GM19043 (cell line): ENCODE results near the gene TMEM191C.
"Not testable (repeated sequence)": the region's sequence is repeated elsewhere in the genome, so short reads cannot be mapped to it uniquely, and the experiment has no call there.

Source experiments
- ATAC-seq: cut with Tn5 transposase; IDR thresholded peaks from one replicate; pipeline ENCODE4 v1.9.1; 2021; ENCODE audit warnings: low read depth; ENCODE audit not compliant: unreplicated experiment

Gene TMEM191C

DNA sequence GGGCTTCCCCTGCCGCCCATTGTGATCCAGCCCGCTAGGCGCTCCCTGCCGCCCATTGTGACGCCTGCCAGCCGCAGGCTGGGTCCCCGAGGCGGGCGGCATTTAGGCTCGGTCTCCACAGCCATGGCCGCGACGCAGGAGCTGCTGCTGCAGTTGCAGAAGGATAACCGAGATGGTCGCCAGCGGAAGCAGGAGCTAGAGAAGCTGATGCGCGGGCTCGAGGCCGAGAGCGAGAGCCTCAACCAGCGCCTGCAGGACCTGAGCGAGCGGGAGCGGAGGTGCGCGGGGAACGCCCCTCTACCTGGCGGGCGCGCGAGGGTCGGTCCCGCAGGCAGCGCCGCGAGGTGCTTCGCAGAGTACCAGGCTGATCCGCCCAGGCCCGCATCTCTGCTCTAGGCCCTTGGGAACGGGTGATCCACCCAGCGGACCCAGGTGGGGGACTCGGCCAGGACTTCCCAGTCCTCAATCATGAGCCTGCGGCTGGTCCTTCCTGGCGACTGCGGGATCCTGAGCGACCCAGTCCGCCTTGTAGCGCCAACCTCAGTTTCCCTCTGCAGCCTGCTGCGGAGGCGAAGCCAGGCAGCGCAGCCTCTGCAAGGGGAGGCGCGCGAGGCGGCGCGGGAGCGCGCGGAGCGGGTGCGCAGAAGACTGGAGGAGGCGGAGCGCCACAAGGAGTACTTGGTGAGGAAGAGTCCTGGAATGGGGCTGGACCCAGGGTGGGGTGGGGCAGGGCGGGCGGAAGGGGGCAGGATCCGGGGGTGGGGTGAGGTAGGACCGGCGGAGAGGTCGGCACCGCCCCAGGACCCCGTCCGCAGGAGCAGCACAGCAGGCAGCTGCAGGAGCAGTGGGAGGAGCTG lies at the start of gene TMEM191C:
TSS of gene TMEM191C (plus strand) at position 51 of the 857 bp plus-strand sequence. CDS start at position 124, 73 bp downstream.
- not testable (repeated sequence) for ATAC-seq

DNA sequence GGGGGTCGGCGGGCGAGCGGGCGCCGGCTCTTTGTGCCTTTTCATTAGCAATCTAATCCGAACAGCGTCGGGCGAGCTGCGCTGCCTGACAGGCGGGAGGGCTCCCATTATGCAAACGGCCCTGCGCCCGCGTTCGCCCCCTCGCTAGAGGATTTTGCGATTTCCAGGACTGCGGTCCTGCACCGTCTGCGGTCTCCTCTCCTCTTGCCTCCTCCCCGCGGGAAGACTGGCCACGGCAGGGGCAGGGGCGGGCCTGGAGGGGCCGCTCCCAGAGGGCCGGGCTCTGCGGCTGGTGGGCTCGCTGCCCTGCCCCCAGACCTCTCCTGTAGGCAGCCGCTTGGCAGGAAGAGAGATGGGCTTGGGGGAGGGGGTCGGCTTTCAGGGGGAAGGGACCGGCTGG lies 49.3 kb upstream of the TMEM191C start:
- peak; percentile 8 for ATAC-seq

DNA sequence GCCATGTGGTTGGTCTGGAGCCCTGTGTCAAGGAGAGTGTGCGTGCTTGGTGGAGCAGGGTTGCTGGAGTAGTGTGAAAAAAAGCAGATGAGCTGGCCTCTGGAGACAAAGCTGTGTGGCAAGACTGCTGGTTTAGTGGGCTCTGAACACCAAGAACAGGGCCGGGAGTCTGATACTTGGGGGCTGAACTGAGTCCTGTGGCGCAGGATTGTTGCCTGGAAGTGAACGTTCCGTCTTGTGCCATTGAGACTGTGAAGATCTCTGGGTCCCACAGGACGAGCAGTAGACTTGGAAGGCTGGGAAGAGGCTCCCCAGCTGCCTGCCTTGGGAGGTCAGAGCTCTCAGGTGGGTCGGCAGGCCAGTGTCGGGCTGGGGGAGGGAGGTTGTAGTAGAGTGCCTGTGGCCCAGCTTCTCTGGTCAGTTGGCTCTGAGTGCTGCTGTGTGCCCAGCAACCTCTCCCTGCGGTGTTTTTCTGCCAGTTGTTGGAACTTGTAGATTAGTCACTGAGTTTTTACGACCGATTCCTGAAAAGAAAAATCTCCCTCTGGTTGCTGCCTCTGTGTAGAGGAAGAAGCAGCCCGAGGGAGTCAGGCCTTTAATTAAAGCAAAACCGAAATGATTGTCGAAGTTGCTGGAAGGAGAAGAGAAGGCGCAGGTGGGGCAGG lies 48.1 kb upstream of the TMEM191C start:
- ATAC-seq, result not testable (repeated sequence)

GRCh38 chr22:21420180-21420763 lies 46.9 kb upstream of the TMEM191C start:
- ATAC-seq, result not testable (repeated sequence)

GRCh38 chr22:21424084-21424709 lies 43.0 kb upstream of the TMEM191C start:
- not testable (repeated sequence) for ATAC-seq

GRCh38 chr22:21434378-21435233 lies 32.6 kb upstream of the TMEM191C start:
- not testable (repeated sequence) for ATAC-seq

GRCh38 chr22:21435998-21436810 lies 31.0 kb upstream of the TMEM191C start:
- ATAC-seq, result not testable (repeated sequence)

DNA sequence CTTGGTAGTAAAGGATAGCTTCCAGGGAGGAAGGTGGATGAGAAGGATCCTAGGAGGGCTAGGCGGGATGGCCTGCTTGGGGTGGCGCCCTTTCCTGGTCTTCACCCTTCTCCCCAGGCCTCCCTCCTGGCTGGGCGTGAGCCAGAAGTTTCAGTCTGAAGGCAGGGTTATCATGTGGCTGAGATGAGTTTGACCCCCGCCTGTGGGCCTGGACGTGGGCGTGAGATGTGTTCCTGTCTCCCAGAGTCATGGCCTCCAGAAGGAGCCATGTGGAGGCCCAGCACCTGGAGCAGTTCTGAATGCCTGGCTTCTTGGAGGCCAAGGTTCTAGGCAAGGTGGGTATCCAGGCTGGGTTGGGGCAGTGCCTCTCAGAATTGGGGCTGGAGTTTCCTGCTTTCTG lies 29.2 kb upstream of the TMEM191C start:
- not testable (repeated sequence) for ATAC-seq

DNA sequence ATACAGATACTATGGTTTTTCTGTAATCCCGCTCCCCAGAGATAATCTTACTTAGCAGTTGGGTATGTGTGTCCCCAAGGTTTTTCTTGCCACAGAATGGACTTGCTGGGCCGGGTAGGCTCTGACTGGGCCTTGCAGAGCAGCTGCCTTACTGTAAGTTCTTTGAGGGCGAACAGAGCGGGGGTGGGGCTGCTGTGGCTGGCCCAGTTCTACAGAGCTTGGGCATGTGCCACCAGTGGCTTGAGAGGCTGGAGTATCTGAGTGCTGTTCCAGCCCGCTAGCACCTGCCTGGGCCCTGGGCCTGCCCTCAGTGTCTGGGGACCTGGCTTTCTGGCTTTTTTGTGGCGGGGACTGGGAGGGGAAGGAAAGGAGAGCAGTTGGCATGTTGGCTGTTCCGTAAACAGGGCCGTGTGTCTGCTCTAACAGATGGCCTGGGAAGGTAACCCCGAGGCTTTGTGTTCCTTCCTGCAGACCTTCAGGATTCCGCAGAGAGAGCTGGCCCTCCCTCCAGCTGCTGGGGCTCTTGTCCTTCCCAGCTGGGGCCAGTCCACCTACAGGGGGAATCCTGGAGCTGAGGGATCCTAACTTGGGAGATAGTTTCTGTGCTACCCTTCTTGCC lies 27.1 kb upstream of the TMEM191C start:
- not testable (repeated sequence) for ATAC-seq

DNA sequence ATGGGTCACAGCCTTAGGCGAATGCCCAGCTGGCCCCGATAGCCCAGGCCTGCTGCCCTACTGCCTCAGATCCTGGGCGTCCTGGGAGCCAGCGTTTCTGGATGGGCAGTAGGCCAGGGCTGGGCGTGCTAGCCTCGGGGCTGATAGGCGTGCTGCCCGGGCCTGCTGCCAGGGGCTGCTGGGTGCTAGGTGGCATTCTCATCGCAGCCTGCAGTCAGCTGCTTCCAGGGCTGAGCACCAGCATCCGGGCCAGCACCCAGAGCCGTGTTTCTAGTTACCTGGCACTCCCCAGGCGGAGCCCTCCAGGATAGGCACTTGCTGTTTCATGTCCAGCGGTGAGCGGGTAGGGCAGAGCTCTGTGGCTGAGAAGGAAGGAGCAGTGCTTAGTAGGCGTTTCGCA lies 26.5 kb upstream of the TMEM191C start:
- ATAC-seq, result not testable (repeated sequence)

GRCh38 chr22:21441170-21441569 lies 26.0 kb upstream of the TMEM191C start:
- not testable (repeated sequence) for ATAC-seq

- not testable (repeated sequence) for ATAC-seq
Observed at GRCh38 chr22:21442123-21442522, 25.1 kb upstream of the TMEM191C start.

DNA sequence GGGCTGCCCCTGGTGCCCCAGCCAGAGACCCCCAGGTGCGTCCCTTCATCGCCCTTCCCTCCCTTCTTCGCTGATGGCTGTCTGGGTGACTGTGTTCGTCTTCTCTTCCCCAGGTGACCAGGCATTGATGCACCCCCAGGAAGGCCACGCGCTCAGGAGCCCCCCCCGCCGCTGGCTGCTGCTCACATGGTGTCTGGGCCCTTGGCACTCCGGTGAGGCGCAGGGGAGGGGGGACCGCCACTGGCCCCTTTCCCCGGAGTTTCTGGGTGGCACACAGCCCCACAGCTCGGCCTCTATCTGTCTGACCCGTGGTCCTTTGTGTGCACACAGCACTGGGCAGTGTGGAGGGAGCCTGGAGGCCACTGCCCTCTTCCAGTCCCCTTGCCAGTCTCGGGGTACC lies 24.5 kb upstream of the TMEM191C start:
- not testable (repeated sequence) for ATAC-seq

- no peak for ATAC-seq
Observed at GRCh38 chr22:21443057-21443734, 24.0 kb upstream of the TMEM191C start.

DNA sequence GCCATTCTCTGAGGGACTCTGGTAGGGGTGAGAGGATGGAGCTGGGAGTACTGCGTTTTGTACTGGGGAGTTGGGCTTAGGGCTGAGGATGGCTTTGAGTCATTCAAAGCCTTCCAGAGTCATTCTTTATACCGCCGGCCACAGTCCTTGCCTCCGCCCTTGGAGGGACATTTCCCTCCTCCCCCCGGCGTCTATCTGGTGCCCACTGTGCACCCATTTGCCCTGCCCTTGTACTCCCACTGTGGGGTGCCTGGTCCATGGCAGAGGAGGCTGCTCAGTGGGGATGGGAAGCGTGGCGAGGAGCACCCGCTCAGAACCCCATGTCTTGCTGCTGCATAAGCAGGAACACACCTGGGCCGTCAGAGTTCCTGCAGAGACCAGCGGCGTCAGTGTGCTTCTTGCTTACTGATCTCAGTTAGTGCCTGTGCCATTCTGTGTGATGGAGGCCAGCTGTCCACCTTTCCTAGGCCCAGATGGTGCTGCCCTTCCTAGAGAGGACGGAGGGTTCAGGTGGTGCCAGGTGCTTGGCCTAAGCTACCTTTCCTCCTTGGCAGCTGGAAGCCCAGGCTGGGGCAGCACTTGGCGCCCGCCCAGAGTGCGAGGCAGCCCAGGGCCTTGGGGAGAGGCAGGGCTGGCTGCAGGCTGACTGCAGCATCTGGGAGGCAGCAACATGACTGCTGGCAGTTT lies 23.3 kb upstream of the TMEM191C start:
- no peak for ATAC-seq

- ATAC-seq, result no peak
Observed at GRCh38 chr22:21444701-21445436, 22.3 kb upstream of the TMEM191C start.
